GM21526 (cell line): ENCODE data around the gene TELO2.

Source experiments
- ATAC-seq: cut with Tn5 transposase; IDR thresholded peaks from one replicate; pipeline ENCODE4 v1.9.1; 2021; ENCODE audit warnings: moderate library complexity; ENCODE audit not compliant: unreplicated experiment, low FRiP score

Gene TELO2

DNA sequence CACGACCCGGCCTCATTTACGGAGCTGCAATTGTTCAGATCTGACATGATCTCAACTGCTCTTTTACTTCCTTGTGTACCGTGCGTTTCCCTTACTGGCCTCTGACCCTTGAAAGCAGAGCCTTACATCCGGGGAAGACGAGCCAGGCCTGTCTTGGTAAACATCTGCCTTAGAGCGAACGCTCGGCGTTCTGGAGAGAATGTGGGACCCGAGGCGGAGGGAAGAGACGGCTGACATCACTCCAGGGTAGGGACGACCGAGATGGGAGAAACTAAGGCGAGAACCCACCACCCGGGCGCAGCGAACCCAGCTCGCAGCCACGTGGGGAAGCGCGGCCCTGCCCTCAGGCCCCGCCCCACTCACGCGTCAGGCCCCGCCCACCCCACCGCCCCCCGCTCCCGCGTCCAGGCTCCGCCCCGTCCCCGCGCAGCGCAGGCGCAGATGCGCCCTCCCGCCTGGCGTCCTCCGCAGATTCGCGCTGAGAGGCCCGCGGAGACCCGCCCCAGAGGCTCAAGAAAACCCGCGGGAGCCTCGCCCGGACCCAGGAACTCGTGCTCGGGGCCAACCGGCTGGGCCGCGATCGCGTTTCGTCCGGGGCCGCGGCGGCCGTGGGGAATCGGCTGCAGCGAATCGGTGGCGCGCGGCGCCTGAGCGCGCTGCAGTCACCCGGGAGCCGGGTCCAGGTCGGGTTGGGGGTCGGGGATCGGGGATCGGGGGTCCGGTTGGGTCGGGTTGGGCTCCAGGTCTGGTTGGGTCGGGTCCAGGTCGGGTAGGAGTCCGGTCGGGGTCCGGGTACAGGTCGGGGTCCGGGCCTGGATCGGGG is at the start of gene TELO2:
TSS of gene TELO2 (plus strand) at position 438 of the 823 bp plus-strand sequence. CDS start 922 bp downstream, outside the sequence.
- ATAC-seq, result no peak

DNA sequence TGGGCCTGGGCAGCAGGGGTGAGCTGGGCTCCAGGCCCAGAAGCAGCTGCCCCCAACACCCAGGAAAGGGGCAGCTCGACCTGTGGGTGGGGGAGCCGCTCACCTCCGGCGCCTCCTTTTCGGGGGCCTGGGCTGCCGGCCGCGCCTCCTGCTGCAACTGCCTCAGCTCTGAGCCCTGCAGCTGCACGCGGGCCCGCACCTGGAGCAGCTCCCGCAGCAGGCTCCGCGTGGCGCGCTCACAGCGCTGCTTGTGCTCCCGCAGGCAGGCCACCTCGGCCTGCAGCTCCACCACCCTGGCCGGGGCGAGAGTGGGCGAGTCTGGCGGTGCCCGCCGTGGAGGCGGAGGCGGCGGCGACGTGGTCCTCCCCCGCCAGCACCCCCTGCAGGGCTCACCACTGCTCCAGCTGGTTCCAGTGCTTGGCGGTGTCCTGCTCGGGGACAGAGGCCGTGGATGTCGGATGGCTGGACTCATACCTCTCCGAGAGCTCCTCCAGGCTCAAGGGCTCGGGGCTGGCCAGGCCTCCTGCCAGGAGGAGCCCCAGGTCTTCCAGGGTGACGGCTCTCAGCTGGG is 49.7 kb upstream of the TELO2 start:
- no peak for ATAC-seq

- ATAC-seq, result no peak
These were observed 49.0 kb upstream of the TELO2 start, which contains the start of gene CCDC154 for GRCh38 chr16:1443980-1444729. TSS of gene CCDC154 (minus strand) at chr16:1444556. CDS start at chr16:1444322, 234 bp downstream.

- ATAC-seq, result no peak
These were observed 48.2 kb upstream of the TELO2 start for GRCh38 chr16:1444730-1445517.

GRCh38 chr16:1445518-1446203 is 47.5 kb upstream of the TELO2 start:
- no peak for ATAC-seq

GRCh38 chr16:1446296-1447080 is 46.7 kb upstream of the TELO2 start:
- ATAC-seq, result no peak

- no peak for ATAC-seq
These were observed 45.2 kb upstream of the TELO2 start for GRCh38 chr16:1447965-1448364.

- ATAC-seq, result no peak
These were observed 44.5 kb upstream of the TELO2 start for GRCh38 chr16:1448536-1449116.

DNA sequence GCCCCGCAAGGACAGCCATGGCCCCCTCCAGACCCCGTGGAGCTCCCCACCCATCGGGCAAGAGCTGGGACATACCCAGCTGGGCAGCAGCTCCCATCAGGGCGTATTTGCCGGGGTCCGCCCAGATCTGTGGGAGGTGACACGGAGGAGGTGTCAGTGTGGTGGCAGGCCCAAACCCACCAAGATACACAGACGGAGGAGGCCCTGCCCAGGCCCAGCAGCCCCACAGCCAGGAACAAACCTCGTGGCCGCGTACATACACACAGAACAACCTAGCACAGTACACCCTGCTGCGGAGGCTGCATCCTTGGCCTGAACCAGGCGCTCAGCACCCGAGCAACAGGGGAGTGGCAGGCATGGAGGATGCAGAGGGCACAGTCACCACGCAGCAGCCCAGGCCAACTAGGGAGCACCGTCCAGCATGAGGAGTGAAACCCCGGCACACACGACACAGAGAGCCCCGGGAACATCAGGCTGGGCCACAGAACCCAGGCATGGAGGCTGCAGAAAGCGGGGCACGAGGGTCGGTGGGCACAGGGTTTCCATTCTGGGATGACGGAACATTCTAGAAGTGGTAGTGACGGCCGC is 43.9 kb upstream of the TELO2 start:
- no peak for ATAC-seq

DNA sequence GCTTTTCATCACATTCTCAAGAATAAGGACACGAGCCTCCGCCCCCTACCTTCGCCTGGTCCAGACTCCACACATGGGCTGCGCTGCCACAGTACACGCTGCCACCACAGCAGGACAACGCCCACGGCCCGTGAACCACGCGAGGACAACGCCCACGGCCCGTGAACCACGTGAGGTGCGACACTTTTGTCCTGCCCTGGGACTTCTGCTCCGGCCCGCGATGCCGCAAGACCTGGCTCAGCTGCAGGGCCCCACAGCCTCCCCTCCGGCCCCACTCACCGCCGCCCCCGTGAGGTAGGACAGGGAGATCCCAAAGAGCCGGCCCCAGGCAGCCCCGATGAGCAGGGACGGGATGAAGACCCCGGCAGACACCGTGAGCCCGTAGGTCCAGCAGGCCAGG is 42.9 kb upstream of the TELO2 start:
- ATAC-seq, result no peak

DNA sequence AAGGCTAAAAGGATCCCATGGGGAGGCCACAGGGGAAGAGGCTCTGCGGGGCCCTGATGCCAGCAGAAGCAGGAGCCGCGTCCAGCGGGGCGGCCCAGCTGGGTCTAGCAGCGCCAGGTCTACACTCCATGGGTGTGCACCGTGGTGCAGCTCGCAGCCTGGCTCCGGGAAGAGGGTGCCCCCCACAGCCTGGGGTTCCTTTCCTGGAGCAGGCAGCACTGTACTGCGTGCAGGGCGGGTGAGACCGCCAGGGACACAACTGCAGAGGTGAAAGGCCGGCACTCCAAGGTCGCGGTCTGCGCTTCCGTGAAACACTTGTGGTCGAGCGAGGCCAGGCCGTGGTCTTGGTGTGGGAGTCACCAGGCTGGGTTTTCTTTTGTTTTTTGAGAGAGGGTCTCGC is 42.3 kb upstream of the TELO2 start:
- ATAC-seq, result no peak

DNA sequence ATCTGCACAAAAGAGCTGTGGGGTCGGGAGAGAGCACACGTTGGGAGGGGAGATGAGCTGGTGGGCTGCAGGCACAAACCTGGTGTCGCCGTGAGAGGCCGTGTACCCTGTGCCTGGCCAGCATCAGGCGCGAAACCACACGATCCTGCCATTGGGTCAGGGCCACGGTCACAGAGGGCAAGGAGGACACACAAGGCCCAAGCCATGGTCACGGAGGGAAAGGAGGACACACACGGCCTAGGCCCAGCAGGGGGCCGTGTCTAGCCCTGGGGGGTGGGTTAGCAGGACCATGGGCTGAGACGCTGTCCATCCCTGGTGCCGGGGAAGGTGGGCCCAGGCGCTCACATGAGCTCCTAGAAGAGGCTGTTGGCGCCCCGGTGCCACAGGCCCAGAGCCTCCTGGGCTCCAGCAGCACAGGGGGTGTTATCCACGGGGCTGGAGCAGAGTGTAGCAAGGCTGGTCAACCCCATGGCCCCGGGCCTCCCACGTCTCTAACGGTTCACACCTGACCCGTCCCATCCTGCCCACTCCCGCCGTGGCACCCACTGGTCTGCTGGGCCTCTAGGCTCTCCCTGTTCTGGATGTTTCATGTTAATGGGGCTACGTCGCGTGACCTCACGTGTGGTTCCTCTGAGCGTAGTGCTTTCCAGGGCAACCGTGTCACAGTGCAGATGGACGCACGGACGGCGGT is 41.3 kb upstream of the TELO2 start:
- ATAC-seq, result no peak

GRCh38 chr16:1452530-1452929 is 40.6 kb upstream of the TELO2 start:
- ATAC-seq, result no peak

- no peak for ATAC-seq
These were observed 39.8 kb upstream of the TELO2 start for GRCh38 chr16:1453316-1453715.

GRCh38 chr16:1454561-1454960 is 38.6 kb upstream of the TELO2 start:
- no peak for ATAC-seq

DNA sequence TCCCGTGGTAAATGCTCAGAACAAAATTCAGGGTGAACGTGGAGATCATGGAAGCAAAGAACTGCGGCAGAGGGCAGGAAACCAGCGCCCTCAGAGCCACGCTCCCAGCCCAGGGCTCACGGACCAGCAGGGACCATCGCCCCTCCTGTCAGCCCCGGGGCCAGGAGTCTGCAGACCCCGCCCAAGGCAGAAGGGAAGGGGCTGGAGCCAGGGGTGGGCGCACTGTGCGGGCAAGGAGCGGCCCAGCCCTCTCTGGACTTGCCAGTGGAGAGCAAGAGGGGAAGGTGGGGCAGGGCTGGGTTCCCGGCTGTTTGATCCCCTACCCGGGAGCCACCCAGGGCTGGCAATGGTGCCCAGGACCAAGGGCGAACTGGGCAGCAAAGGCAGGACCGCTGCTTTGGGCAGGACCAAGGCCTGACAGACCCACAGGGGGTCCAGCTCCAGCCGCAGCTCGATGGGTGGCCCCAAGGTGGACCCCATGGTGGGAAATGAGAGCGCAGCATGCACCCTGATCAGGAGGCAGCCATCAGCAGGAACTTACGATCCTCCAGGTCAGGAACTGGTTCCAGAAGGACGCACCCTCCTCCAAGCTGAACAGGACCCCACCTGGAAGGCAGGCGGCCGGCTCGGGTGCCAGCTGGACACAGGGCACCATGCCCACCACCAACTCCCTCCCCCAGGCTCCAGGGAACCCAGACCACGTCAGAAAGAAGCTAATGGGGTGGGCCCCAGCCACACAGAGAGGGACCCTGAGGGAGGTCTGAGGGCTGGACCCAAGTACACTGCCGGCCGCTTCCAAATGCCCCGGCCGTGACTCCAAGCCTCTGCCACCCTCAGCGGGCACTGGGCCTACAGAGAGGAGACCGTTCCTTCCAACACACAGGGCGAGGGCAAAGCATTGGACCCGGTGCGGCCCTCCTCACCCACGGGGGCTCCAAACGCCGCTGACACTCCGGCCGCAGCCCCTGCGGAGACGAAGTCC is 37.7 kb upstream of the TELO2 start:
- ATAC-seq, result no peak

GRCh38 chr16:1456951-1457350 is 36.2 kb upstream of the TELO2 start:
- no peak for ATAC-seq
